HL-60 (cell line): ENCODE measurements around the gene ASAP3.

Source experiments
- DNase-seq, 2 experiments: peaks; one replicate each; pipeline ENCODE4 v3.0.0-alpha.2; 2010 to 2020; ENCODE audit warnings: low read depth in 1 of 2, low spot score in 1 of 2
- H3K27ac ChIP-seq: fragments of 250-450 bp; sonication (Bioruptor Pico); replicated peaks from 2 replicates; pipeline ENCODE4 v1.5.1; 2020; ENCODE audit warnings: mild to moderate bottlenecking, moderate library complexity
- H3K27me3 ChIP-seq: fragments of 250-450 bp; sonication (Bioruptor Pico); 2 replicates; pipeline ENCODE4 v1.5.1; 2021; ENCODE audit warnings: mild to moderate bottlenecking, moderate library complexity; ENCODE audit not compliant: insufficient read depth, poor library complexity, severe bottlenecking
- H3K4me3 ChIP-seq: replicated peaks from 2 replicates; pipeline ENCODE4 v1.5.1; 2011; ENCODE audit warnings: mild to moderate bottlenecking, control low read depth, low read length; ENCODE audit not compliant: insufficient read depth
- CTCF ChIP-seq: IDR thresholded peaks from one replicate; pipeline ENCODE4 v1.5.1; 2011; ENCODE audit warnings: low read length, control low read depth, inconsistent platforms; ENCODE audit not compliant: insufficient read depth
- GABPA ChIP-seq: IDR thresholded peaks from 2 replicates; pipeline ENCODE4 v1.6.1; 2012; ENCODE audit warnings: low read depth
- POLR2AphosphoS5 ChIP-seq: IDR thresholded peaks from 2 replicates; pipeline ENCODE4 v1.6.1; 2012; ENCODE audit warnings: low read depth
- REST ChIP-seq: IDR thresholded peaks from 2 replicates; pipeline ENCODE4 v1.6.1; 2012; ENCODE audit warnings: low read depth; ENCODE audit not compliant: insufficient replicate concordance
- SPI1 ChIP-seq: IDR thresholded peaks from 2 replicates; pipeline ENCODE4 v1.6.1; 2012; ENCODE audit warnings: low read depth, mild to moderate bottlenecking, borderline replicate concordance

ASAP3 gene

GRCh38 chr1:23446661-23447310 is 37.2 kb downstream of the ASAP3 start:
- H3K4me3 ChIP-seq = no peak overlapping the region
- H3K27ac ChIP-seq = no peak overlapping the region
- no peak for TF ChIP-seq SPI1
- TF ChIP-seq CTCF = no peak
- TF ChIP-seq POLR2AphosphoS5 = no peak
- TF ChIP-seq REST = no peak
- TF ChIP-seq GABPA = no peak
- DNase-seq = no peak
- peaks cover 7% of the 10 kb centered on the region for H3K27me3 ChIP-seq

GRCh38 chr1:23444596-23445390 is 39.2 kb downstream of the ASAP3 start:
- no peak for TF ChIP-seq GABPA
- no peak for TF ChIP-seq POLR2AphosphoS5
- TF ChIP-seq SPI1 = no peak
- TF ChIP-seq CTCF = no peak
- TF ChIP-seq REST = no peak
- Histone ChIP-seq H3K27ac (no peak overlapping the region), H3K27me3 (no peaks in the 10 kb centered on the region), H3K4me3 (no peak overlapping the region)
- no peak for DNase-seq

GRCh38 chr1:23444104-23444533 is 39.9 kb downstream of the ASAP3 start:
- no peak for DNase-seq
- Histone ChIP-seq H3K27me3 (no peaks in the 10 kb centered on the region), H3K4me3 (no peak overlapping the region), H3K27ac (no peak overlapping the region)
- no peak for TF ChIP-seq POLR2AphosphoS5
- TF ChIP-seq CTCF = no peak
- TF ChIP-seq SPI1 = no peak
